ENCODE measurements around the gene RBX1.
"Not testable (repeated sequence)": the region's sequence is repeated elsewhere in the genome, so short reads cannot be mapped to it uniquely, and the experiment has no call there.

The RBX1 gene

GRCh38 chr22:40950962-40951794, at the start of gene RBX1:
TSS of gene RBX1 (plus strand) at chr22:40951378. CDS start at chr22:40951399, 21 bp downstream.
- DNase-seq, result peak; percentile 96 to 97

- DNase-seq, result no peak
Measured at GRCh38 chr22:40904101-40904500, 47.1 kb upstream of the RBX1 start.

DNA sequence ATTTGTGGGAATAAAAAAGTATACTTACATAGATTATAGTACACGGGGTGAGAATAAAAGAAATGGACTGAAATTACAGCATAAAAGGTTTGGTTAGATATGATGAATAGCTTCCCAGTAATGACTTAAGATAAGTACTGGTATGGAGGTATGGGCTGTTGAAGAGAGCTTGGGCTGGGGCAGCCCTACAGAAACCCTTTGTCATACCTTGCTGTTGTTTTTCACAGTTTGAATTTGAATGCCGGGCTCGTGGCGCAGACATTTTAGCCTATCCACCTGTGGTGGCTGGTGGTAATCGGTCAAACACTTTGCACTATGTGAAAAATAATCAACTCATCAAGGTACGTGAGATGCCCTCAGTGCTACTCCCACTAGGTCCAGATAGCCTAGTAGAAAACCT, 42.3 kb upstream of the RBX1 start:
- DNase-seq, result no peak

- DNase-seq, result no peak
Measured at GRCh38 chr22:40911772-40912171, 39.4 kb upstream of the RBX1 start.

DNA sequence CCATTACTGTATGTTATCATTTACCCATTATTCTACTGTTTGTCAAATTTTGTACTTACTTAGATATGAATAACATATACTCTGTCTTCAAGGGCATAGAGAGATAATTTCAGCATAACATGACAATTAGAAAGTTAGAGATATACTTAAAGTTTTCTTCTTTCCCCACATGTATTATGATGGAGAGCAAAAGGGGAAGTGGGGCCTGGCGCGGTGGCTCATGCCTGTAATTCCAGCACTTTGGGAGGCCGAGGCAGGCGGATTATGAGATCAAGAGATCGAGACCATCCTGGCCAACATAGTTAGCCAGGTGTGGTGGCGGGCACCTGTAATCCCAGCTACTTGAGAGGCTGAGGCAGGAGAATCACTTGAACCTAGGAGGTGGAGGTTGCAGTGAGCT, 38.2 kb upstream of the RBX1 start:
- DNase-seq, result not testable (repeated sequence)

GRCh38 chr22:40919446-40919845, 31.7 kb upstream of the RBX1 start:
- no peak for DNase-seq

GRCh38 chr22:40920526-40920925, 30.7 kb upstream of the RBX1 start:
- no peak for DNase-seq

- peak; percentile 28 to 34 for DNase-seq
Measured at GRCh38 chr22:40922484-40923303, 28.5 kb upstream of the RBX1 start.

DNA sequence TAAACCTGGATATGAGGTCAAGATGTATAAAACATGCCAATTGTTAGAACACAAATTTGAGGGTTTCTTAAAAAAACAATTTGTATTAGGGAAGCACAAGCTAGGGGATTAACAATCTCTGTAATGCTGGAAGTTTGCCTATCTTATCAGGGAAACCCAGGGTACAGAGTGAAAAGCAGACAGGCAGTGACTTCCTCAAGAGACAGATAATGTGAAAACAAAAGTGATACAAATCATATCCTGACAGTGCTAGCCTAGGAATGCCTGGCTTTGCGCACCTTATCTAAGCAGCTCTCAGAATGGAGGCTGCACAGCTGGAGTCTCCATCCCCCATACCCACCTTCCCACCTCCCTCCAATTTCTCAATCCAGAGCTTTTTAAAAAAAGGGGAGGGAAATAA, 22.5 kb upstream of the RBX1 start:
- no peak for DNase-seq

GRCh38 chr22:40932396-40932795, 18.8 kb upstream of the RBX1 start:
- no peak for DNase-seq

DNA sequence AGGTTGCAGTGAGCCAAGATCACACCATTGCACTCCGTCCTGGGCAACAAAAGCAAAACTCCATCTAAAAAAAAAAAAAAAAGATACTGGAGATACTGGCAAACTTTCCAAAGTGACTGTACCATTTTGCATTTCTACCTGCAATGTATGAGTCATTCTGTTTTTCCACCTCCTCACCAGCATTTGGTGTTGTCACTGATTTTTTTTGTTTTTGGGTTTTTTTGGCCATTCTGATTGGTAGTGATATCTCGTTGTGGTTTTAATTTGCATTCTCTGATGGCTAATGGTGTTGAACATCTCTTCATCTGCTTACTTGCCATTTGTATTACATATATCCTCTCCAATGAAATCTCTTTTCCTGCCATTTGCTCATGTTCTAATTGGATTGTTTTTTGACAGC, 12.0 kb upstream of the RBX1 start:
- no peak for DNase-seq

DNA sequence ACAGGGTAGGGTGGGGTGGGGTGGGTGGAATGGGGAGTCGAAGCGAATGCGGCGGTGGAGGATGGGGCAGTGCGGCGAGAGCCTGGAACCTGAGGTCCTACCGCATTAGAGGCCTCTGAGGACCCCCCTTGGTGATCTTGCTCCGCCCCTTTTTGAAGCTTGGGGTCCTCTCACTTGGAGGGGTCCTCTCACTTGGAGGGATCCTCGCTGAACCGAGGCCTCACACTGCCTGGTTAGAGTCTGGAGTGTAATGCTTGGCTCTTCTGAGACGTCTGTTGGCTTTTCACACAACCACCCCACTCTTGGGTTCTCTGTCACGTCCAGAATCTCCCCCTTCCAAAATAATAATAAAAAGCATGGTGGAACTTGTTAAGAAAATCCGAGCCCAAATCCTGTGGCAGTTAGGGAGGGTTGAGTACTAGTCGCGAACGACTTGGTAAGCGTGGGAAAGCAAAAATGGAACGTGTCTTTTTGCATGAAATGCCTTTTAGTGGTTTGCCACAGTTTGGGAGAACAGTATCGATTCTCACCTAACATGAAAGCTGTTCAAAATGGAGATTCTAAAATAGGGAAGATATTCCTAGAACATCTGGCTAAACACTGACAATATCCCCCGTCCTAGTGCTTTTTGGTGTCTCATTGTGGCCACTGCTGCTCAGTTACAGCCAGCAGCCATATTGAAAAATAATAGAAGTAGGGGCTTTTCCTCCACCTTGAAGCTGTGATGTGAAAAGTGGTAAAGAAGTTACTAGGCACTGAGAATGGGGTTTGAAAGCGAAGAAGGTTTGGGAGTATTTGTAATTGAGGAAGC, 822 bp downstream of the RBX1 start:
- no peak for DNase-seq

DNA sequence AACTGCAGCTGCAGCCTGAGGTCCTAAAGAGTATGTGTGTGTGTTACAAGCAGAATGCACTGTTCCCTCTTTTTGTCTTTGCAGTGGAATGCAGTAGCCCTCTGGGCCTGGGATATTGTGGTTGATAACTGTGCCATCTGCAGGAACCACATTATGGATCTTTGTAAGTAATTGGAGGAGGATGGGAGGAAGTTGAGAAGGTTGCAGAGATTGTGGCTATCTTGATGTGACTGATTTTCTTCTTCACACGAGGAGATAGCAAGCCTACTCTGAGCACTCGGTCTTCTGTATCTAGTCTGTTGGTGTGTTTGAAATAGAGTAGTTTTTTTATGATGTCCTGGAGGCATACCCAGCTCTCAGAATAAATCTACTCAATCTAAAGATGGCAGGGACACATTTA, 2.3 kb downstream of the RBX1 start:
- no peak for DNase-seq

- no peak for DNase-seq
Measured at GRCh38 chr22:40954113-40954512, 2.9 kb downstream of the RBX1 start.

DNA sequence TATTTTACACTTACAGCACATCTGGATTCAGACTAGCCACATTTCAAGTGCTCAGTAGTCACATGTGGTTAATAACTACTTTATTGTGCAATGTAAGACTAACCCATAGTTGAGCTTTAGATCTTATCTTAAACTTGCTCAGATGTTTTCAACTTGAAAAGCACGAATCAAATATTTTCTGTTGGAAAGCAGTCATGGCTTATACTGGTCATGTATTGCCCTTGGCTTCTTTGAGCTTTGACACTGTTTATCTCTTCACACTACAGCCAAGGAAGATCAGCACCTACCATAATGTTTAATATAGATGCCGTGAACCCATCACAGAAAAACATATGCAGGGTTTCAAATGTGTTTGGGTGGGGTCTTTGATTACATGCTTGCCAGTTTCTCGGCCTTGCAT, 4.4 kb downstream of the RBX1 start:
- no peak for DNase-seq

DNA sequence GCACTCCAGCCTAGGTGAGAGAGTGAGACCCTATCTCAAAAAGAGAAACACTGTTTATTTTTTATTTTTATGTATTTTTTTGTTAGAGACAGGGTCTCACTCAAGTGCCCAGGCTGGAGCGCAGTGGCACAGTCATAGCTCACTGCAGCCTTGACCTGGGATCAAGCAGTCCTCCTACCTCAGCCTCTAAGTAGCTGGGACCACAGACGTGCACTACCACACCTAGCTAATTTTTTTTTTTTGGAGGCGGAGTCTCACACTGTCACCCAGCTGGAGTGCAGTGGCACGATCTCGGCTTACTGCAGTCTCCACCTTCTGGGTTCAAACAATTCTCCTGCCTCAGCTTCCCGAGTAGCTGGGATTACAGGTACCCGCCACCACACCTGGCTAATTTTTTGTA, 6.4 kb downstream of the RBX1 start:
- DNase-seq, result no peak

GRCh38 chr22:40958299-40958698, 7.1 kb downstream of the RBX1 start:
- DNase-seq, result no peak

- no peak for DNase-seq
Measured at GRCh38 chr22:40960145-40960544, 9.0 kb downstream of the RBX1 start.

GRCh38 chr22:40965936-40966725, 15.0 kb downstream of the RBX1 start:
- no peak for DNase-seq

DNA sequence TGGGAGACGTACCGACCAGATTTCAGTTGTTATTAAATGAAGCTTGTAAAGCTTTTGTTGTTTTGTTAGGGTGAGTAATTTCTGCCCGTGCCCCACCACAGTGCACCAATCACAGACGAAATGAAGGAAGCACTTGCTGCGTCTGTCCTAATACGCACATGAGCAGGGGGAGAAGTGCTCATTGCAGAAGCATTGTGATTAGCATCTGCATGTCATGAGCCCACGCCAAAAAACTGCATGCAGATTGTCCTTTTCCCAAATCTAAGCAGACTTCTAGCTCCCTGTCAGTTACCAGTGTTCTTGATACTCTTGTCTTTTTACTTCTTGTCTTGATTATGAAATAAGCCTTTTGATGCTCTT, 15.5 kb downstream of the RBX1 start:
- DNase-seq, result no peak

- no peak for DNase-seq
Measured at GRCh38 chr22:40967111-40967760, 16.1 kb downstream of the RBX1 start.

- DNase-seq, result no peak
Measured at GRCh38 chr22:40972587-40972986, 21.4 kb downstream of the RBX1 start.

Data from SHP77 (cell line).